H1 (cell line): Measurements from ENCODE around the gene TCF4. TPM values are rescaled to one million over a fixed set of nuclear protein-coding genes. Genes with fewer than 3 reads are reported as not detected.
A peak's percentile ranks its signal among the peaks of the same experiment; 100 is the strongest.

Source experiments
- CTCF ChIA-PET: fragments of 300-600 bp; sonication (Branson Sonifier 250); formaldehyde crosslinking; loops from one replicate; lab custom pipeline; 2021; ENCODE audit not compliant: partially characterized antibody; lab: Charles Lee
- POLR2A ChIA-PET: fragments of 300-600 bp; sonication (Branson Sonifier 250); formaldehyde crosslinking; loops from one replicate; lab custom pipeline; 2021; ENCODE audit warnings: inconsistent platforms; ENCODE audit not compliant: partially characterized antibody; lab: Charles Lee
- DNase-seq, 2 experiments: peaks; one replicate each; pipeline versions ENCODE4 v3.0.0 to v3.0.0-alpha.2; 2010 to 2022; ENCODE audit warnings: low spot score in 2 of 2, low read depth in 1 of 2, mixed read lengths in 1 of 2
- FAIRE-seq: peaks from 2 replicates; lab custom pipeline; 2011; peaks lifted over from hg19 to GRCh38; lab: Jason Lieb, UNC
- H2AFZ ChIP-seq: 2 replicates; pipeline ENCODE4 v1.8.1; 2012; ENCODE audit warnings: low read length, inconsistent platforms
- H2AK5ac ChIP-seq: 2 replicates; pipeline ENCODE4 v1.6.1; 2013; ENCODE audit warnings: low read depth, low read length
- H2BK120ac ChIP-seq: replicated peaks from 2 replicates; pipeline ENCODE3; 2013; ENCODE audit warnings: low read depth, low read length, inconsistent platforms
- H2BK12ac ChIP-seq: 2 replicates; pipeline ENCODE4 v1.6.1; 2013; ENCODE audit warnings: low read depth, low read length
- H2BK15ac ChIP-seq: 2 replicates; pipeline ENCODE4 v1.6.1; 2013; ENCODE audit warnings: low read length
- H2BK20ac ChIP-seq: 2 replicates; pipeline ENCODE4 v1.6.1; 2013; ENCODE audit warnings: low read length
- H2BK5ac ChIP-seq: 2 replicates; pipeline ENCODE4 v1.6.1; 2013; ENCODE audit warnings: low read depth, low read length
- H3K14ac ChIP-seq: 2 replicates; pipeline ENCODE4 v1.6.1; 2013; ENCODE audit warnings: inconsistent platforms; ENCODE audit not compliant: insufficient read length
- H3K18ac ChIP-seq: 2 replicates; pipeline ENCODE4 v1.6.1; 2013; ENCODE audit warnings: low read length; ENCODE audit errors: extremely low read depth
- H3K23ac ChIP-seq: 2 replicates; pipeline ENCODE4 v1.6.1; 2013; ENCODE audit warnings: inconsistent platforms; ENCODE audit not compliant: insufficient read length
- H3K23me2 ChIP-seq: 2 replicates; pipeline ENCODE4 v1.6.1; 2013; ENCODE audit warnings: low read depth, low read length
- H3K27ac ChIP-seq: 2 replicates; pipeline ENCODE4 v1.6.1; 2011; ENCODE audit warnings: low read depth, low read length, inconsistent platforms
- H3K27me3 ChIP-seq, 4 experiments: replicated peaks in 1 of 4; 1 replicate in 1 of 4; 2 replicates in 3 of 4; pipeline versions ENCODE4 v1.6.1 to v1.8.1; 2011 to 2013; ENCODE audit warnings: low read length in 3 of 4, mild to moderate bottlenecking in 3 of 4, inconsistent platforms in 2 of 4, mixed read lengths in 2 of 4, moderate library complexity in 1 of 4; ENCODE audit not compliant: control insufficient read depth in 3 of 4, insufficient read depth in 3 of 4; ENCODE audit errors: extremely low read depth in 1 of 4
- H3K36me3 ChIP-seq, 4 experiments: 2 replicates each; pipeline versions ENCODE4 v1.6.1 to v1.8.1; 2011 to 2013; ENCODE audit warnings: mild to moderate bottlenecking in 4 of 4, low read length in 3 of 4, moderate library complexity in 2 of 4, control low read depth in 1 of 4, inconsistent platforms in 1 of 4; ENCODE audit not compliant: insufficient read depth in 4 of 4, control insufficient read depth in 2 of 4
- H3K4ac ChIP-seq: replicated peaks from 2 replicates; pipeline ENCODE3; 2013; ENCODE audit warnings: low read length, low read depth, mixed read lengths, inconsistent platforms; ENCODE audit not compliant: insufficient read length
- H3K4me1 ChIP-seq, 4 experiments: replicated peaks in 1 of 4; 1 replicate in 1 of 4; 2 replicates in 3 of 4; pipeline versions ENCODE4 v1.6.1 to v1.8.1; 2011 to 2013; ENCODE audit warnings: low read length in 3 of 4, inconsistent platforms in 2 of 4, mixed read lengths in 1 of 4; ENCODE audit not compliant: insufficient read depth in 4 of 4, control insufficient read depth in 3 of 4
- H3K4me2 ChIP-seq, 2 experiments: 2 replicates each; pipeline versions ENCODE4 v1.6.1 to v1.8.1; 2011 to 2013; ENCODE audit warnings: low read depth in 2 of 2, low read length in 2 of 2, control low read depth in 1 of 2, inconsistent platforms in 1 of 2, mild to moderate bottlenecking in 1 of 2; ENCODE audit not compliant: insufficient read depth in 1 of 2
- H3K4me3 ChIP-seq, 4 experiments: fragments of 200-600, 300-600 bp in 1 of 4; sonication (generic), shearing (Covaris generic), sonication (Bioruptor Twin) in 1 of 4; 2 replicates each; pipeline versions ENCODE4 v1.5.1 to v1.8.1; 2011 to 2016; ENCODE audit warnings: low read length in 4 of 4, low read depth in 3 of 4, control low read depth in 2 of 4, inconsistent platforms in 2 of 4, mild to moderate bottlenecking in 2 of 4, mixed read lengths in 1 of 4, moderate library complexity in 1 of 4; ENCODE audit not compliant: insufficient read depth in 2 of 4; ENCODE audit errors: extremely low read depth in 1 of 4
- H3K56ac ChIP-seq: replicated peaks from 2 replicates; pipeline ENCODE3; 2013; ENCODE audit warnings: low read depth, mild to moderate bottlenecking, mixed read lengths, low read length, inconsistent platforms; ENCODE audit not compliant: insufficient read length
- H3K79me1 ChIP-seq: 2 replicates; pipeline ENCODE4 v1.6.1; 2013; ENCODE audit warnings: low read depth, low read length, control low read depth
- H3K79me2 ChIP-seq, 2 experiments: 2 replicates each; pipeline versions ENCODE4 v1.6.1 to v1.8.1; 2012 to 2013; ENCODE audit warnings: low read length in 2 of 2, mild to moderate bottlenecking in 2 of 2, inconsistent platforms in 1 of 2; ENCODE audit not compliant: insufficient read depth in 2 of 2, control insufficient read depth in 1 of 2
- H3K9ac ChIP-seq, 4 experiments: replicated peaks in 1 of 4; 1 replicate in 1 of 4; 2 replicates in 3 of 4; pipeline versions ENCODE4 v1.6.1 to v1.8.1; 2011 to 2013; ENCODE audit warnings: low read depth in 3 of 4, low read length in 3 of 4, control low read depth in 2 of 4, mild to moderate bottlenecking in 2 of 4, moderate library complexity in 2 of 4, inconsistent platforms in 1 of 4; ENCODE audit errors: extremely low read depth in 1 of 4
- H3K9me3 ChIP-seq, 2 experiments: 2 replicates each; pipeline versions ENCODE4 v1.6.1 to v1.8.1; 2012 to 2013; ENCODE audit warnings: mild to moderate bottlenecking in 2 of 2, moderate library complexity in 2 of 2, control low read depth in 1 of 2, inconsistent platforms in 1 of 2, low read depth in 1 of 2, low read length in 1 of 2, mixed read lengths in 1 of 2; ENCODE audit not compliant: insufficient read depth in 2 of 2
- H4K20me1 ChIP-seq, 2 experiments: replicated peaks in 1 of 2; 2 replicates each; pipeline versions ENCODE3 to v1.8.1; 2011 to 2013; ENCODE audit warnings: inconsistent platforms in 2 of 2, low read length in 2 of 2, mild to moderate bottlenecking in 1 of 2; ENCODE audit not compliant: insufficient read depth in 2 of 2, control insufficient read depth in 1 of 2
- H4K5ac ChIP-seq: 2 replicates; pipeline ENCODE4 v1.6.1; 2013; ENCODE audit warnings: low read length, low read depth, mixed read lengths, inconsistent platforms; ENCODE audit not compliant: insufficient read length
- H4K8ac ChIP-seq: 2 replicates; pipeline ENCODE4 v1.8.0; 2013; ENCODE audit warnings: mild to moderate bottlenecking, moderate library complexity, low read length, inconsistent platforms; ENCODE audit not compliant: insufficient read depth; ENCODE audit errors: extremely low read depth
- H4K91ac ChIP-seq: replicated peaks from 2 replicates; pipeline ENCODE3; 2013; ENCODE audit warnings: low read length, mixed read lengths, inconsistent platforms; ENCODE audit not compliant: insufficient read length
- WGBS, 2 experiments: shearing (Covaris generic) in 1 of 2; methylation state at CpG; one replicate each; pipeline versions ENCODE4 v1.1.6 to v1.1.7; 2013 to 2015; ENCODE audit warnings: low lambda C conversion rate in 2 of 2, mixed read lengths in 2 of 2, inconsistent platforms in 1 of 2, low coverage in 1 of 2, missing lambda C conversion rate in 1 of 2; ENCODE audit not compliant: insufficient replicate concordance in 2 of 2, insufficient coverage in 1 of 2, insufficient read length in 1 of 2; ENCODE audit errors: extremely low coverage in 1 of 2, missing lambda C conversion rate in 1 of 2; 5-methylcytosine and 5-hydroxymethylcytosine counted together
- polyA plus RNA-seq, 7 experiments: library from polyadenylated mRNA; depleted of rRNA in 3 of 7; stranded (reverse) in 5 of 7; unstranded in 2 of 7; fragments of >200 nt in 5 of 7; fragments of 200-250 nt in 2 of 7; gene quantifications; 1 replicate in 5 of 7; 2 replicates in 1 of 7; 4 replicates in 1 of 7; pipeline versions ENCODE4 v1.2.1 to v1.2.3, GENCODE V29; 2011 to 2013; ENCODE audit warnings: missing spikeins in 2 of 7, mixed read lengths in 2 of 7
- total RNA-seq: library from RNA; stranded (reverse); fragmentation: NEBNext Ultra II Directional; extraction: Animal tissue kit (Norgen Biotek cat#: 25700); gene quantifications from 2 replicates; pipeline ENCODE4 v1.2.1, GENCODE V29; 2021

Gene TCF4
- total and polyA plus RNA-seq, 2 of the 8 experiments (the other 6 are each of a cell fraction or from before 2014, with no cell fraction given): 59.3 to 118 TPM

GRCh38 chr18:55557211-55557610, 30.8 kb downstream of the TCF4 start:
- Histone ChIP-seq H4K5ac (no peak overlapping the region), H3K79me2 (peaks cover 0 to 95% of the 10 kb centered on the region in 2 experiments; a peak in 3 of 4 replicates), H3K23me2 (no peaks in the 10 kb centered on the region), H3K18ac (no peak overlapping the region), H3K79me1 (0 out of 2 replicates have a peak, but pooled peaks cover 3% of the 10 kb centered on the region), H3K23ac (peak overlapping the region; percentile 70), H3K56ac (no peak overlapping the region), H3K27ac (no peak overlapping the region), H2BK5ac (no peak overlapping the region), H2AFZ (no peak overlapping the region), H3K9ac (no peak overlapping the region; a peak in 1 of 7 replicates), H3K9me3 (no peaks in the 10 kb centered on the region), H3K4me1 (no peaks in the 10 kb centered on the region), H3K4me2 (no peak overlapping the region), H3K14ac (no peak overlapping the region), H3K4ac (no peak overlapping the region), H2BK15ac (no peak overlapping the region; the same call in 1 of the 2 replicates), H2BK12ac (no peak overlapping the region), H2BK20ac (no peak overlapping the region), H2AK5ac (no peak overlapping the region), H3K4me3 (no peak overlapping the region), H4K8ac (no peak overlapping the region), H2BK120ac (no peak overlapping the region), H4K91ac (no peak overlapping the region), H3K27me3 (no peaks in the 10 kb centered on the region), H3K36me3 (no peaks in the 10 kb centered on the region; a peak in 1 of 8 replicates), H4K20me1 (peaks cover 5 to 10% of the 10 kb centered on the region in 2 experiments)
- POLR2A ChIA-PET: no interaction called here
- DNase-seq (no peak), FAIRE-seq (no peak)
- CTCF ChIA-PET: interaction anchor here (1.3 kb wide), 1 partner anchor 13 kb away, joined by 3 read pairs; no protein-coding TSS in a partner anchor
- 100% methylated on average over 1 of the region's 1 CpG; no CpG with 5 or more reads in 1 of the 2 experiments for WGBS, 2 experiments
